GM12801 (cell line): ENCODE measurements around the gene FAM174C.

Experiments
- TF ChIP-seq, protein P1 (sequence below): IDR thresholded peaks from one replicate; pipeline ENCODE4 v1.5.1; 2011; ENCODE audit warnings: control low read depth; ENCODE audit not compliant: insufficient read length; ENCODE audit errors: extremely low read depth

Gene FAM174C

DNA sequence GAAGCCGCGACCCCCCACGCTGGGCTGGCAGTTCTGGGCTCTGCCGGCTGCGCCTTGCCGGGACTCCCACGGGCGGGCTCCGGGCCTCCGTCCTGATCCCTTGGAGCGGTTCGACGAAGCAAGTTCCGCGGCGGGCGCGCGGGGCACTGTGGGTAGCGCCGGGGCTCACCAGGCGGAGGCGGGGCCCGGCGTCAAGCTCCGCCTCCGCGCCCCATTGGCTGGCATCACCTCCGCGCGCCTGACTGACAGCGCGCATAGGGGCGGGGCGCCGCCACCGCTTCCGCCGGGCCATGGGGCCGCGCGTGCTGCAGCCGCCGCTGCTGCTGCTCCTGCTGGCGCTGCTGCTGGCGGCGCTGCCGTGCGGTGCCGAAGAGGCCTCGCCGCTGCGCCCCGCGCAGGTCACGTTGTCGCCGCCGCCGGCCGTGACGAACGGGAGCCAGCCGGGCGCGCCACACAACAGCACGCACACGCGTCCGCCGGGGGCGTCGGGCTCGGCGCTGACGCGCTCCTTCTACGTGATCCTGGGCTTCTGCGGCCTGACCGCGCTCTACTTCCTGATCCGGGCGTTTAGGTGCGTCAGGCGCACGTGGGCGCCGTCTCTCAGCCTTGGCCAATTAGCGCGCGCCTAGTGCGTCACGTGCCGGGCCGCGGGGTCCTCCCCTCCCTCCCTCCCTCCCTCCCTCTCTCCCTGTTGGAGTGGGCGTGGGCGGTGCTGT is at the start of gene FAM174C:
FAM174C (plus strand) TSS at position 271 of the 716 bp plus-strand sequence; CDS start at position 291, 20 bp downstream.
- TF ChIP-seq, protein P1, sequence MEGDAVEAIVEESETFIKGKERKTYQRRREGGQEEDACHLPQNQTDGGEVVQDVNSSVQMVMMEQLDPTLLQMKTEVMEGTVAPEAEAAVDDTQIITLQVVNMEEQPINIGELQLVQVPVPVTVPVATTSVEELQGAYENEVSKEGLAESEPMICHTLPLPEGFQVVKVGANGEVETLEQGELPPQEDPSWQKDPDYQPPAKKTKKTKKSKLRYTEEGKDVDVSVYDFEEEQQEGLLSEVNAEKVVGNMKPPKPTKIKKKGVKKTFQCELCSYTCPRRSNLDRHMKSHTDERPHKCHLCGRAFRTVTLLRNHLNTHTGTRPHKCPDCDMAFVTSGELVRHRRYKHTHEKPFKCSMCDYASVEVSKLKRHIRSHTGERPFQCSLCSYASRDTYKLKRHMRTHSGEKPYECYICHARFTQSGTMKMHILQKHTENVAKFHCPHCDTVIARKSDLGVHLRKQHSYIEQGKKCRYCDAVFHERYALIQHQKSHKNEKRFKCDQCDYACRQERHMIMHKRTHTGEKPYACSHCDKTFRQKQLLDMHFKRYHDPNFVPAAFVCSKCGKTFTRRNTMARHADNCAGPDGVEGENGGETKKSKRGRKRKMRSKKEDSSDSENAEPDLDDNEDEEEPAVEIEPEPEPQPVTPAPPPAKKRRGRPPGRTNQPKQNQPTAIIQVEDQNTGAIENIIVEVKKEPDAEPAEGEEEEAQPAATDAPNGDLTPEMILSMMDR, result no peak

DNA sequence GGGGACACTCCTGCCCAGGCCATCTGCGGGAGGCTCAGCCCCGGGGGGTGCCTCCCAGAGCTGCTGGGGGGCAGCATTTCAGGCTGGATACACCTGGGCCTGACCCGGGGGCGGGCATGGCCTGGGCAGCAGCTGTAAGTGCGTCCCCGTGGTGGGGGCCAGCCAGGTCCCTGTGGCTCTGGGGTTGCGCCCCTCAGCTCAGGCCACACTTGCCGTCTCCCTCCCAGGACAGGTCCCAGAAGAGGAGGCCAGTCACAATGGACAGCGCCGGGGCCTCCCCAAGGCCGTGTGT is 49.2 kb upstream of the FAM174C start:
- TF ChIP-seq, protein P1, result no peak

DNA sequence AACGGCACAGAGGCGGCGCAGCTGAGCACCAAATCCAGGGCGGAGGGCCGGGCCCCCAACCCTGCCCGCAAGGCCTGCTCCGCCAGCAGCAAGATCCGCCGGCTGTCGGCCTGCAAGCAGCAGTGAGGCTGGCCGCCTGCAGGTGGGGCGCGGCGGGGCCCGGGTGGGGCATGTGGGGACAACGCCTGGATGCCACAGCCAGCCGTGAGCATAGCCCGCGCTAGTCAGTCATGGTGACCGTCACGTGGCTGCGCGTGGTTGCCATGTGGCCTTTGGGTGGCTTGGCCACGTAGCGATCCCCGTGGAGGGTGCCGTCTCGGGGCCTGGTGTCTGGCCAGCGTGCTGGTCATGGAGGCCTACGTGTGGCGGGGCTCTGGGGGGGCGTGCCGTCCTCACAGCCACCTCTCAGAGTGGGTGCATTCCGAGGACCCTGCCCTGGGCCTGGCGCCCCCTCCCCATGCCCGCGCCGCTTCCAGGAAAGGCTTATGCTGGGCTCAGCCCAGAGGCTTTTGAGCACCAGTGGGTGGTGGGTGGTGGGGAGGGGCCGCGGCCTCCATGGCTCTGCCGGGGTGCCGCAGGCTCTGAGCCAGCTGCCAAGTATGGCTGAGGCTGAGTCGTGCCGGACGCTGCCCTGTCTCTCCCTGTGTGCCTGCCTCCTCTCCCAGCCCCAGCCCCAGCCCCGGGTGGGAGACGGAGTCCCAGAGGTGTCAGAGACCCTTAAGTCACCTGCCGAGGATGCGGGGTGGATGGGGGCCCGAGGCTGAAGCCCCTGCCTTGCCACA is 48.6 kb upstream of the FAM174C start:
- TF ChIP-seq, protein P1, result no peak

DNA sequence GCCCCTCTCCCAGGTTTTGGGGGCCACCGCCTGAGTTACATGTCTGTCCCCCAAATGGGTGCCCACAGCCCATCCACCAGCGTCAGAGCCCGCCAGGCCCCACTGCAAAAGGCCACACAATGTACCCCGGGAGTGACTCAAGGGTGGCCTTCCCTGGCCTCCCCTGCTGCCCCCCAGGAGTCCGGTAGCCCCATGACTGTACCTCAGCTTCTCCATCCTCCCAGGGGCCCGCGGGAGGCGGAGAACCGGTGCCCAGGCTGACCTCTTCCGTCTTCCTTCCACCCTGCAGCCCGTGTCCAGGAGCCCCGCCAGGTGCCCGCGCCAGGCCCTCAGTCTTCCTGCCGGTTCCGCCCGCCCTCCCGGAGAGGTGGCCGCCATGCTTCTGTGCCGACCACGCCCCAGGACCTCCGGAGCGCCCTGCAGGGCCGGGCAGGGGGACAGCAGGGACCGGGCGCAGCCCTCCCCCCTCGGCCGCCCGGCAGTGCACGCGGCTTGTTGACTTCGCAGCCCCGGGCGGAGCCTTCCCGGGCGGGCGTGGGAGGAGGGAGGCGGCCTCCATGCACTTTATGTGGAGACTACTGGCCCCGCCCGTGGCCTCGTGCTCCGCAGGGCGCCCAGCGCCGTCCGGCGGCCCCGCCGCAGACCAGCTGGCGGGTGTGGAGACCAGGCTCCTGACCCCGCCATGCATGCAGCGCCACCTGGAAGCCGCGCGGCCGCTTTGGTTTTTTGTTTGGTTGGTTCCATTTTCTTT is 47.9 kb upstream of the FAM174C start:
- TF ChIP-seq, protein P1, result no peak

DNA sequence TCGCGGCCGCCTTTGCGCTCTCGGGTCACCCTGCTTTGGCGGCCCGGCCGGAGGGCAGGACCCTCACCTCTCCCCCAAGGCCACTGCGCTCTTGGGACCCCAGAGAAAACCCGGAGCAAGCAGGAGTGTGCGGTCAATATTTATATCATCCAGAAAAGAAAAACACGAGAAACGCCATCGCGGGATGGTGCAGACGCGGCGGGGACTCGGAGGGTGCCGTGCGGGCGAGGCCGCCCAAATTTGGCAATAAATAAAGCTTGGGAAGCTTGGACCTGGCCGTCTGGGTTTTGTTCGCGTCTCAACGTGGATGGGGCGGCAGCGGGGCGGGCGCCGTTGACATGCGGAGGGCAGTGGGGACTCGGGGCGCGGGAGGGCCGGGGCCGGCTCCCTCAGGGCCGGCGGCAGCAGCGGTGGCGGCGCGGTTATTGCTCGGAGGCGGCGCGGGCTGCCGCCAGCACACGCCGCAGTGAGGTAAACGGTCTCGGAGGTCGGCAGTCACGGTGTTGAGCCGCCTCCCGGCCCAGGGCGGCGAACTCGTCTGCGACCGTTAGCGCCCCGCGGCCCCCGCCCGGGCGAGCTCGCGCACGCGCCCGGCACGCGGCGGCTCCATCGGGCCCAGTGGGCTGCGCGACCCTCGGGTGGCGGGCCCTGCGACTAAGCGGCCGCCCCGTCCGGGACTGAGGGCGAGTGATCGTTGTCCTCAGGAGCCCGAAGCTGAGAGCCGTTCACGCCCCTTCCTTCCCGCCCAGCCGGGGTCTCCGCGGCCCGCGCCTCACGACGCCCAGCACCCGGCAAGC is 47.0 kb upstream of the FAM174C start:
- TF ChIP-seq, protein P1, result no peak

DNA sequence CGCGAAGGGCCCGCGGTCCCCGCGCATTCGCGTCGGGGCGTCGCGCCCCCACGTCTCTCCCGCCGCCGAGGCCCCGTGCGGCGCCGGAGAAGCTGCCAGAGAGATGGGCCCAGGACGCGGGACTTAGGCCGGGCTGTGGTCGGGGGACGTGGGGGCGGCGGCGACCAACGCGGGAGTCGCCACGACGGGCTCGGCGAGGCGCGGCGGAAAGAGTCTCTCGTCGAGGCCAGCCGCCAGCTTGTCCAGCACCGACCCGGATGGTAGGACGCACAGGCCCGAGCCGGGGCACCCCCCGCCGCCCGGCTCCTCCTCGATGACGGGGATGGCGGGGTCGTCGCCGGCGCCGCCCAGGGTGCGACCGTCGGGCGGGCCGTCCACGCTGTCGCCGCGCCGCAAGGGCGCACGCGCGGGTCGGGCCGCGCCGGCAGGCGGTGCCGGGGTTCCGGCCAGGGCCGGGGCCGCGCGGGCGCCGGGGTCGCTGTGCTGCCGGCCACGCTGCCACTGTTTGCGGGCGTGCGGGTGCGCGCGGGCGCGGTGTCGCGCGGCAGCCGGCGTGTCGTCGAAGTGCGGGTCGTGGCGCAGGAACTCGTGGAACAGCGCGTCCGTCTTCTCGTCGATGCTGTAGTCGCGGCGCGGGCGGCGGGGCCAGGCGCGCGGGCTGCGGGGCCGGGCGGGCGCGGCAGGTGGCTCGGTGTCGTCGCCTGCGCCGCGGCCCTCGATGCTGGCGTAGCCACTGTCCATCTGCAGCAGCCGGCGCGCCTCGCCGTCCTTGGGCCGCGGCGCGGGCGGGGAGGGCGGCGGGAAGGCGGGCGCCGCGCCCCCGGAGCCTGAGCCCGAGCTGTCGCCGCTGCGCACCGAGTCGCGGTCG is 46.0 kb upstream of the FAM174C start:
- TF ChIP-seq, protein P1, result no peak
